A673 (cell line): ENCODE results near the gene TRIAP1. TPM values are rescaled to one million over a fixed set of nuclear protein-coding genes. Genes with fewer than 3 reads are reported as not detected.

Source experiments
- BruUV-seq: library from RNA; stranded (reverse); fragments of 400-500 nt; replicated peaks from 2 replicates; lab custom pipeline; 2021; lab: Mats Ljungman, UMichigan
- CTCF ChIA-PET: fragments of 300-600 bp; sonication (Branson Sonifier 250); formaldehyde crosslinking; loops from one replicate; lab custom pipeline; 2022; ENCODE audit warnings: antibody characterized with exemption; lab: Charles Lee
- POLR2A ChIA-PET: fragments of 300-600 bp; sonication (Branson Sonifier 250); formaldehyde crosslinking; loops from one replicate; lab custom pipeline; 2022; ENCODE audit warnings: antibody characterized with exemption; ENCODE audit not compliant: low non-redundant PET; lab: Charles Lee
- DNase-seq: peaks from one replicate; pipeline ENCODE4 v3.0.0-alpha.2; 2015; ENCODE audit warnings: low spot score
- H3K27ac ChIP-seq: fragments of 200-600 bp; sonication (generic); 2 replicates; pipeline ENCODE4 v1.5.1; 2016; ENCODE audit warnings: mixed run types, low read depth, mild to moderate bottlenecking, mixed read lengths, antibody characterized with exemption, low read length; ENCODE audit not compliant: poor library complexity, severe bottlenecking
- H3K27me3 ChIP-seq: fragments of 200-600 bp; sonication (generic); replicated peaks from 2 replicates; pipeline ENCODE4 v1.6.1; 2017; ENCODE audit warnings: mixed run types, low read depth, mild to moderate bottlenecking, mixed read lengths, antibody characterized with exemption, low read length; ENCODE audit not compliant: insufficient read depth, poor library complexity
- H3K36me3 ChIP-seq: fragments of 200-600 bp; sonication (generic); 2 replicates; pipeline ENCODE4 v1.6.1; 2016; ENCODE audit warnings: mixed run types, mild to moderate bottlenecking, mixed read lengths, antibody characterized with exemption, low read length; ENCODE audit not compliant: insufficient read depth, poor library complexity, severe bottlenecking
- H3K4me1 ChIP-seq: fragments of 200-600 bp; sonication (generic); 2 replicates; pipeline ENCODE4 v1.6.1; 2017; ENCODE audit warnings: mixed run types, mild to moderate bottlenecking, mixed read lengths, antibody characterized with exemption, low read length; ENCODE audit not compliant: insufficient read depth, poor library complexity, severe bottlenecking
- H3K4me3 ChIP-seq: fragments of 200-600 bp; sonication (generic); 2 replicates; pipeline ENCODE4 v1.5.1; 2016; ENCODE audit warnings: low read depth, mixed run types, mild to moderate bottlenecking, mixed read lengths, low read length; ENCODE audit not compliant: poor library complexity, severe bottlenecking
- H3K9me3 ChIP-seq: fragments of 200-600 bp; sonication (generic); 2 replicates; pipeline ENCODE4 v1.6.1; 2016; ENCODE audit warnings: mixed run types, low read depth, mild to moderate bottlenecking, mixed read lengths, antibody characterized with exemption, low read length; ENCODE audit not compliant: poor library complexity, severe bottlenecking
- EZH2 ChIP-seq: fragments of 200-600 bp; sonication (generic); IDR thresholded peaks from 2 replicates; pipeline ENCODE4 v1.6.1; 2017; ENCODE audit warnings: borderline replicate concordance, low read depth, mild to moderate bottlenecking, mixed read lengths, antibody characterized with exemption, low read length; ENCODE audit not compliant: poor library complexity, severe bottlenecking
- intact Hi-C: fragments of 100-400 bp; cut with micrococcal nuclease; formaldehyde crosslinking; loops from one replicate; pipeline ENCODE4 v1.10.0; 2022; ENCODE audit not compliant: unreplicated experiment
- total RNA-seq: library from RNA; stranded (reverse); gene quantifications from 2 replicates; pipeline ENCODE4 v1.2.3, GENCODE V29; 2021
- TF ChIP-seq, protein P1 (sequence below): fragments of 300-800, 200-600 bp; sonication (generic); conservative IDR thresholded peaks from 2 replicates; pipeline ENCODE4 v1.5.1; 2017; ENCODE audit warnings: low read depth, mild to moderate bottlenecking, antibody characterized with exemption, low read length, moderate library complexity, mixed read lengths

Gene TRIAP1
- total RNA-seq, 1 experiment from 2014 or later: 36.4 TPM

GRCh38 chr12:120421701-120422100 is 24.5 kb downstream of the TRIAP1 start:
- no peaks in the 10 kb centered on the region for H3K27me3 ChIP-seq
- POLR2A ChIA-PET: no interaction called here
- no peaks in the 10 kb centered on the region for H3K4me1 ChIP-seq
- peak; percentile 46 for DNase-seq
- no peaks in the 10 kb centered on the region for H3K9me3 ChIP-seq
- H3K4me3 ChIP-seq: no peak overlapping the region
- CTCF ChIA-PET: no interaction called here
- TF ChIP-seq, protein P1, sequence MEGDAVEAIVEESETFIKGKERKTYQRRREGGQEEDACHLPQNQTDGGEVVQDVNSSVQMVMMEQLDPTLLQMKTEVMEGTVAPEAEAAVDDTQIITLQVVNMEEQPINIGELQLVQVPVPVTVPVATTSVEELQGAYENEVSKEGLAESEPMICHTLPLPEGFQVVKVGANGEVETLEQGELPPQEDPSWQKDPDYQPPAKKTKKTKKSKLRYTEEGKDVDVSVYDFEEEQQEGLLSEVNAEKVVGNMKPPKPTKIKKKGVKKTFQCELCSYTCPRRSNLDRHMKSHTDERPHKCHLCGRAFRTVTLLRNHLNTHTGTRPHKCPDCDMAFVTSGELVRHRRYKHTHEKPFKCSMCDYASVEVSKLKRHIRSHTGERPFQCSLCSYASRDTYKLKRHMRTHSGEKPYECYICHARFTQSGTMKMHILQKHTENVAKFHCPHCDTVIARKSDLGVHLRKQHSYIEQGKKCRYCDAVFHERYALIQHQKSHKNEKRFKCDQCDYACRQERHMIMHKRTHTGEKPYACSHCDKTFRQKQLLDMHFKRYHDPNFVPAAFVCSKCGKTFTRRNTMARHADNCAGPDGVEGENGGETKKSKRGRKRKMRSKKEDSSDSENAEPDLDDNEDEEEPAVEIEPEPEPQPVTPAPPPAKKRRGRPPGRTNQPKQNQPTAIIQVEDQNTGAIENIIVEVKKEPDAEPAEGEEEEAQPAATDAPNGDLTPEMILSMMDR: no peak
- TF ChIP-seq EZH2: no peak
- intact Hi-C loops: no loop called here
- no peaks in the 10 kb centered on the region for H3K36me3 ChIP-seq
- H3K27ac ChIP-seq: no peak overlapping the region
- BruUV-seq: no TSS peak

DNA sequence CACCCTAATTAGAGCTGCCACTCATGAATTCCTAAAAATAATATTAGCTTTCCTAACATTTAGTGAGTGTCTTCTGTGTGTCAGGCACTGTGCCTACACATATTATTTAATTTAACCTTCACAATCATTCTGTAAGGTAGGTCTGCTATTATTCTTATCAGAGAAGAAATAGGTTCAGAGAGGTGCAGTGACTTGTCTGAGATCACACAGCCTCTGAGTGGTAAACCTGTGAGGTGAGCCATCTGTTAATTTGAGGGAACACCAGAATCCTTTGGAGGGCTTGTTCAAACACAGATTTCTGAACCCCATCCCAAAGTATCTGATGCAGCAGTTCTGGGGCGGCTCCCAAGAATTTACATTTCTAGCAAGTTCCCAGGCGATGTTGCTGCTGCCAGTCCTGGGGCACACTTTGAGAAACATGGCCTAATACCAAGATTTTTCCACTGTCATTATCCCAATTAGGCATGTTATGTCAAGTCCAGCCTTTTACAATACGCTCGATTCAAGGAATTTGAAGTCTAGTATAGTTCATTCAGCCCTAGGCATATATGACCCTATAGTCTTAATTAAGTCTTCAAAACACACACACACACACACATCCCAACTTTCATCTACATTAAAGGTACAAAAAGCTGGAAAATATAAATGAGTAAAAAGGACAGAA is 28.1 kb downstream of the TRIAP1 start:
- TF ChIP-seq EZH2: no peak
- TF ChIP-seq, protein P1: no peak
- no peak for DNase-seq
- H3K27ac ChIP-seq: no peak overlapping the region
- H3K4me1 ChIP-seq: no peaks in the 10 kb centered on the region
- H3K36me3 ChIP-seq: no peaks in the 10 kb centered on the region
- intact Hi-C loops: no loop called here
- no peaks in the 10 kb centered on the region for H3K9me3 ChIP-seq
- BruUV-seq: no TSS peak
- no peaks in the 10 kb centered on the region for H3K27me3 ChIP-seq
- ChIA-PET POLR2A (no interaction called here), CTCF (no interaction called here)
- H3K4me3 ChIP-seq: no peak overlapping the region

DNA sequence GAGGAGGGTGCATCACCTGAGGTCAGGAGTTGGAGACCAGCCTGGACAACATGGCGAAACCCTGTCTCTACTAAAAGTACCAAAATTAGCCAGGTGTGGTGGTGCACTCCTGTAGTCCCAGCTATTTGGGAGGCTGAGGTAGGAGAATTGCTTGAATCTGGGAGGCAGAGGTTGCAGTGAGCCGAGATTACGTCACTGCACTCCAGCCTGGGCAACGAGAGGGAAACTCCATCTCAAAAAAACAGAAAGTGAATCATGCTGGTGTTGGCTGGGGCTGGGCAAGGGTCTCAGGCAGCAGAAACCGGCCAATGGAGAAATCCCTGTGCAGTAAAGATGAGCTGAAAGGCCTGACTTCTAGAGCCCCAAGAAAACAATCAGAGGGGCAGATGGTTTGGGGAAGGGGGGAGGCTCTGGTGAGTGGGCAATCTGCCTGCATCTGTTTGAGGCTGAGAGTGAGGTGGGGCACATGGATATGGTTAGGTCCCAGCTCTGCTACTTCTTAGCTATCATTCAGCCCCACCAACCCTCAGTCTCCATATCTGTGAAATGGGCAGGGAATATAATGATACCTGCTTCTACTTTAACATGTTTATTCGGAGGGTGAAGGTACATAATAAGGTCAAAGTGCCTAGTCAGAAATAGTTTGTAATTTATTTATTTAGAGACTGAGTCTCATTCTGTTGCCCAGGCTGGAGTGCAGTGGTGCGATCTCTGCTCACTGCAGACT is 29.5 kb downstream of the TRIAP1 start:
- Histone ChIP-seq H3K36me3 (no peaks in the 10 kb centered on the region), H3K9me3 (no peaks in the 10 kb centered on the region), H3K27ac (no peak overlapping the region), H3K27me3 (no peaks in the 10 kb centered on the region), H3K4me3 (no peak overlapping the region), H3K4me1 (no peaks in the 10 kb centered on the region)
- ChIA-PET POLR2A (interaction anchor here (0.6 kb wide), 1 partner anchor 1163 kb away, joined by 17 read pairs; no protein-coding TSS in a partner anchor), CTCF (no interaction called here)
- TF ChIP-seq, protein P1: no peak
- no peak for TF ChIP-seq EZH2
- intact Hi-C loops: no loop called here
- DNase-seq: no peak
- no TSS peak for BruUV-seq
